ENCODE results near the gene CTNND1. TPM values are rescaled to one million over a fixed set of nuclear protein-coding genes. Genes with fewer than 3 reads are reported as not detected.

CTNND1 gene
- total RNA-seq, 1 donor from 2014 or later = 181 TPM

DNA sequence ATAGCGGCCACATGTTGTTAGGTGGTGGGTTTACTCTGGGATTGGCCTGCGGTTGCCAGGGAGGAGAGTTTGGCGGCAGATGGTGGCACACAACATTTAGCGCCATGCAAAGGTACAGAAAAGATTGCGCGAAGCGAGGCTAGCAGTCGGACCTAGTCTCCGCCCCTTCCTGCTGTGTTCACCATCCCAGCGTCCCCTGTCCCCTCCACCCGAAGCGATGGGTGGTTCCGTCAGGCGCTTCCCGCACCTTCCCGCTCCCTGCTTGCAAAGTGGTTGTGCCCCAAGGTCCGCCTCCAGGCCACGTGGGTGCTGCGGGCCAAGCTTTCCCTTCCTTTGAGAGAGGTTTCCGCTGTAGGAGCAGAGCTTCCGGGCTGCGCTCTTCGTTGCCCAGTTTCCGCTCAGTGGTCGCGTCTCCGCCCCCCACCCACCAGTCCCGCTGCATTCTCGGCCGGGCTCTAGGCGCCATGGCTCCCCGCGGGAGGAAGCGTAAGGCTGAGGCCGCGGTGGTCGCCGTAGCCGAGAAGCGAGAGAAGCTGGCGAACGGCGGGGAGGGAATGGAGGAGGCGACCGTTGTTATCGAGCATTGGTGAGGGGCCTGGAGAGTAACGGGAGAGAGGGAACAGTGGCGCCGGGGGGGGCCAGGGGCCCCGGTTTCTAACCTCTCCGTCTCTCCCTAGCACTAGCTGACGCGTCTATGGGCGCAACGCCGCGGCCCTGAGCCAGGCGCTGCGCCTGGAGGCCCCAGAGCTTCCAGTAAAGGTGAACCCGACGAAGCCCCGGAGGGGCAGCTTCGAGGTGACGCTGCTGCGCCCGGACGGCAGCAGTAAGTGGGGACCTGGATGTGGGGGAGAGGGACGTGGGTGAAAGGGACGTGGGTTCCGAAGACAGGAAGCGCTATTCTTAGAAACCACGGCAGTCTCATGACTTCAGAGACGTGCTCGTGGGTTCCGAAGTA is 20.2 kb upstream of the CTNND1 start, which contains the start of gene SELENOH:
Gene SELENOH, plus strand, starts transcription at position 360 of the 955 bp plus-strand sequence. Its CDS starts 105 bp downstream, at position 465.
- H3K4me1 Mint-ChIP-seq (ENCODE audit: unreplicated experiment) = peaks cover 20% of the 10 kb centered on the region
- H3K4me3 Mint-ChIP-seq (ENCODE audit: unreplicated experiment) = peak within 1 kb of the TSS; percentile 93
- peak; percentile 98 for DNase-seq (ENCODE audit: extremely low spot score, unreplicated experiment)
- TF ChIP-seq, protein P1, sequence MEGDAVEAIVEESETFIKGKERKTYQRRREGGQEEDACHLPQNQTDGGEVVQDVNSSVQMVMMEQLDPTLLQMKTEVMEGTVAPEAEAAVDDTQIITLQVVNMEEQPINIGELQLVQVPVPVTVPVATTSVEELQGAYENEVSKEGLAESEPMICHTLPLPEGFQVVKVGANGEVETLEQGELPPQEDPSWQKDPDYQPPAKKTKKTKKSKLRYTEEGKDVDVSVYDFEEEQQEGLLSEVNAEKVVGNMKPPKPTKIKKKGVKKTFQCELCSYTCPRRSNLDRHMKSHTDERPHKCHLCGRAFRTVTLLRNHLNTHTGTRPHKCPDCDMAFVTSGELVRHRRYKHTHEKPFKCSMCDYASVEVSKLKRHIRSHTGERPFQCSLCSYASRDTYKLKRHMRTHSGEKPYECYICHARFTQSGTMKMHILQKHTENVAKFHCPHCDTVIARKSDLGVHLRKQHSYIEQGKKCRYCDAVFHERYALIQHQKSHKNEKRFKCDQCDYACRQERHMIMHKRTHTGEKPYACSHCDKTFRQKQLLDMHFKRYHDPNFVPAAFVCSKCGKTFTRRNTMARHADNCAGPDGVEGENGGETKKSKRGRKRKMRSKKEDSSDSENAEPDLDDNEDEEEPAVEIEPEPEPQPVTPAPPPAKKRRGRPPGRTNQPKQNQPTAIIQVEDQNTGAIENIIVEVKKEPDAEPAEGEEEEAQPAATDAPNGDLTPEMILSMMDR (IDR thresholded peaks at IDR 0.05) = no peak
- peak within 1 kb of the TSS; percentile 95 for H3K27ac Mint-ChIP-seq (ENCODE audit: unreplicated experiment)
- no peaks in the 10 kb centered on the region for H3K27me3 Mint-ChIP-seq (ENCODE audit: unreplicated experiment)
- peaks cover 28% of the 10 kb centered on the region for H3K36me3 Mint-ChIP-seq (ENCODE audit: unreplicated experiment)
- no peaks in the 10 kb centered on the region for H3K9me3 Mint-ChIP-seq (ENCODE audit: unreplicated experiment)

- Mint-ChIP-seq H3K27ac (ENCODE audit: unreplicated experiment) (peak overlapping the region; percentile 95), H3K4me1 (ENCODE audit: unreplicated experiment) (peaks cover 20% of the 10 kb centered on the region)
These were observed 19.5 kb upstream of the CTNND1 start for GRCh38 chr11:57742087-57742452.

DNA sequence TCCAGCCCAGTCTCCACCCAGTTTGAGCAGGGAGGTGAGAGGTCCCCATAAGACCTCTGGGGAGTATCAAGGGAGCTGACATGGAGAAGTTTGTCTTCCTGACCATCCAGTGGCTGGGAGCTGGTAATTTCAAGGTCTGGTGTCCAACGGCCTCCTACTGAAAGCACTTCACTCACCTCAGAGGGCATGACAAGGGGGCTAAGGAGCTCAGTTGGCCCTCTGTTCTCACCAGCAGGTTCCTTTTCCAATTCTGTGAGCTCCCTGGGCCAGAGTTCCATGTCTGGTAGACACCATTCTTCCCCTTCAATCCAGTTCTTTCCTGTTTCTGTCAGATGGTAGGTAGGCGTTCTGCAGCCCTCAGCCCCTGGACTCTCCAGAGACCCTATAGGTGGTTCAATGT is 17.2 kb upstream of the CTNND1 start:
- Mint-ChIP-seq H3K4me3 (ENCODE audit: unreplicated experiment) (no peak overlapping the region), H3K27me3 (ENCODE audit: unreplicated experiment) (no peaks in the 10 kb centered on the region), H3K36me3 (ENCODE audit: unreplicated experiment) (peaks cover 31% of the 10 kb centered on the region), H3K27ac (ENCODE audit: unreplicated experiment) (no peak overlapping the region), H3K9me3 (ENCODE audit: unreplicated experiment) (no peaks in the 10 kb centered on the region), H3K4me1 (ENCODE audit: unreplicated experiment) (peaks cover 20% of the 10 kb centered on the region)
- no peak for DNase-seq (ENCODE audit: extremely low spot score, unreplicated experiment)
- TF ChIP-seq, protein P1 (IDR thresholded peaks at IDR 0.05) = no peak

More at GRCh38 chr11:57742087-57742452, 19.5 kb upstream of the CTNND1 start:
- Mint-ChIP-seq H3K9me3 (ENCODE audit: unreplicated experiment) (no peaks in the 10 kb centered on the region), H3K36me3 (ENCODE audit: unreplicated experiment) (peaks cover 31% of the 10 kb centered on the region), H3K4me3 (ENCODE audit: unreplicated experiment) (peak overlapping the region; percentile 93), H3K27me3 (ENCODE audit: unreplicated experiment) (no peaks in the 10 kb centered on the region)
- TF ChIP-seq, protein P1 (IDR thresholded peaks at IDR 0.05) = no peak
- DNase-seq (ENCODE audit: extremely low spot score, unreplicated experiment) = no peak

DNA sequence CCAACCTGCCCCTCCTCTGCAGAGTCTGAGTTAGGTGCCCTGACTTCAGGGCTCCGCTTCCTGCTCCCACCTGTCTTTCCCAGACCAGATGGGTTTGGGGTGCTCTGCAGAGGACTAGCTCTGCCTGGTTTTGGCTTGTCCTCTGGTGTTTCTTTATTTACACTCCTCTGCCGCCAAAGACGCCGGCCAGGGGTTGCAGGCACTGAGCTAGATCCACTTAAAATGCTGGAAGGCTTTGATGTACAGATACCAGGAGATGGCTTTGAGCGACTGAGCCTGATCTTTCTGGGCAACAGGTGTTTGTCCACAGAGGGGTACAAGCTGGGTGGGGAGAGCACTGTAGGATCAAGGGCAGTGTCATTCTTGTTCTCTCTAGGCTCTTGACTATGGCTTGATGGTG is 16.4 kb upstream of the CTNND1 start:
- TF ChIP-seq, protein P1 (IDR thresholded peaks at IDR 0.05) = no peak
- Mint-ChIP-seq H3K27ac (ENCODE audit: unreplicated experiment) (no peak overlapping the region), H3K36me3 (ENCODE audit: unreplicated experiment) (peaks cover 29% of the 10 kb centered on the region), H3K9me3 (ENCODE audit: unreplicated experiment) (no peaks in the 10 kb centered on the region), H3K4me1 (ENCODE audit: unreplicated experiment) (peaks cover 18% of the 10 kb centered on the region), H3K27me3 (ENCODE audit: unreplicated experiment) (no peaks in the 10 kb centered on the region), H3K4me3 (ENCODE audit: unreplicated experiment) (no peak overlapping the region)
- no peak for DNase-seq (ENCODE audit: extremely low spot score, unreplicated experiment)

- TF ChIP-seq, protein P1 (IDR thresholded peaks at IDR 0.05) = no peak
- no peaks in the 10 kb centered on the region for H3K9me3 Mint-ChIP-seq (ENCODE audit: unreplicated experiment)
- peaks cover 29% of the 10 kb centered on the region for H3K36me3 Mint-ChIP-seq (ENCODE audit: unreplicated experiment)
- peaks cover 10% of the 10 kb centered on the region for H3K4me1 Mint-ChIP-seq (ENCODE audit: unreplicated experiment)
- no peak overlapping the region for H3K4me3 Mint-ChIP-seq (ENCODE audit: unreplicated experiment)
- no peaks in the 10 kb centered on the region for H3K27me3 Mint-ChIP-seq (ENCODE audit: unreplicated experiment)
- DNase-seq (ENCODE audit: extremely low spot score, unreplicated experiment) = no peak
- peak overlapping the region; percentile 5 for H3K27ac Mint-ChIP-seq (ENCODE audit: unreplicated experiment)
These were observed 14.7 kb upstream of the CTNND1 start for GRCh38 chr11:57746920-57747319.
